H1 (cell line): ENCODE results near the gene TK2. TPM values are rescaled to one million over a fixed set of nuclear protein-coding genes. Genes with fewer than 3 reads are reported as not detected.

Experiments used
- CTCF ChIA-PET: fragments of 300-600 bp; sonication (Branson Sonifier 250); formaldehyde crosslinking; loops from one replicate; lab custom pipeline; 2021; ENCODE audit not compliant: partially characterized antibody; lab: Charles Lee
- POLR2A ChIA-PET: fragments of 300-600 bp; sonication (Branson Sonifier 250); formaldehyde crosslinking; loops from one replicate; lab custom pipeline; 2021; ENCODE audit warnings: inconsistent platforms; ENCODE audit not compliant: partially characterized antibody; lab: Charles Lee
- DNase-seq, 2 experiments: peaks; one replicate each; pipeline versions ENCODE4 v3.0.0 to v3.0.0-alpha.2; 2010 to 2022; ENCODE audit warnings: low spot score in 2 of 2, low read depth in 1 of 2, mixed read lengths in 1 of 2
- FAIRE-seq: peaks from 2 replicates; lab custom pipeline; 2011; peaks lifted over from hg19 to GRCh38; lab: Jason Lieb, UNC
- H2AFZ ChIP-seq: 2 replicates; pipeline ENCODE4 v1.8.1; 2012; ENCODE audit warnings: low read length, inconsistent platforms
- H2AK5ac ChIP-seq: 2 replicates; pipeline ENCODE4 v1.6.1; 2013; ENCODE audit warnings: low read depth, low read length
- H2BK120ac ChIP-seq: replicated peaks from 2 replicates; pipeline ENCODE3; 2013; ENCODE audit warnings: low read depth, low read length, inconsistent platforms
- H2BK12ac ChIP-seq: 2 replicates; pipeline ENCODE4 v1.6.1; 2013; ENCODE audit warnings: low read depth, low read length
- H2BK15ac ChIP-seq: 2 replicates; pipeline ENCODE4 v1.6.1; 2013; ENCODE audit warnings: low read length
- H2BK20ac ChIP-seq: 2 replicates; pipeline ENCODE4 v1.6.1; 2013; ENCODE audit warnings: low read length
- H2BK5ac ChIP-seq: 2 replicates; pipeline ENCODE4 v1.6.1; 2013; ENCODE audit warnings: low read depth, low read length
- H3K14ac ChIP-seq: 2 replicates; pipeline ENCODE4 v1.6.1; 2013; ENCODE audit warnings: inconsistent platforms; ENCODE audit not compliant: insufficient read length
- H3K18ac ChIP-seq: 2 replicates; pipeline ENCODE4 v1.6.1; 2013; ENCODE audit warnings: low read length; ENCODE audit errors: extremely low read depth
- H3K23ac ChIP-seq: 2 replicates; pipeline ENCODE4 v1.6.1; 2013; ENCODE audit warnings: inconsistent platforms; ENCODE audit not compliant: insufficient read length
- H3K23me2 ChIP-seq: 2 replicates; pipeline ENCODE4 v1.6.1; 2013; ENCODE audit warnings: low read depth, low read length
- H3K27ac ChIP-seq: 2 replicates; pipeline ENCODE4 v1.6.1; 2011; ENCODE audit warnings: low read depth, low read length, inconsistent platforms
- H3K27me3 ChIP-seq, 4 experiments: replicated peaks in 1 of 4; 1 replicate in 1 of 4; 2 replicates in 3 of 4; pipeline versions ENCODE4 v1.6.1 to v1.8.1; 2011 to 2013; ENCODE audit warnings: low read length in 3 of 4, mild to moderate bottlenecking in 3 of 4, inconsistent platforms in 2 of 4, mixed read lengths in 2 of 4, moderate library complexity in 1 of 4; ENCODE audit not compliant: control insufficient read depth in 3 of 4, insufficient read depth in 3 of 4; ENCODE audit errors: extremely low read depth in 1 of 4
- H3K36me3 ChIP-seq, 4 experiments: 2 replicates each; pipeline versions ENCODE4 v1.6.1 to v1.8.1; 2011 to 2013; ENCODE audit warnings: mild to moderate bottlenecking in 4 of 4, low read length in 3 of 4, moderate library complexity in 2 of 4, control low read depth in 1 of 4, inconsistent platforms in 1 of 4; ENCODE audit not compliant: insufficient read depth in 4 of 4, control insufficient read depth in 2 of 4
- H3K4ac ChIP-seq: replicated peaks from 2 replicates; pipeline ENCODE3; 2013; ENCODE audit warnings: low read length, low read depth, mixed read lengths, inconsistent platforms; ENCODE audit not compliant: insufficient read length
- H3K4me1 ChIP-seq, 4 experiments: replicated peaks in 1 of 4; 1 replicate in 1 of 4; 2 replicates in 3 of 4; pipeline versions ENCODE4 v1.6.1 to v1.8.1; 2011 to 2013; ENCODE audit warnings: low read length in 3 of 4, inconsistent platforms in 2 of 4, mixed read lengths in 1 of 4; ENCODE audit not compliant: insufficient read depth in 4 of 4, control insufficient read depth in 3 of 4
- H3K4me2 ChIP-seq, 2 experiments: 2 replicates each; pipeline versions ENCODE4 v1.6.1 to v1.8.1; 2011 to 2013; ENCODE audit warnings: low read depth in 2 of 2, low read length in 2 of 2, control low read depth in 1 of 2, inconsistent platforms in 1 of 2, mild to moderate bottlenecking in 1 of 2; ENCODE audit not compliant: insufficient read depth in 1 of 2
- H3K4me3 ChIP-seq, 4 experiments: fragments of 200-600, 300-600 bp in 1 of 4; sonication (generic), shearing (Covaris generic), sonication (Bioruptor Twin) in 1 of 4; 2 replicates each; pipeline versions ENCODE4 v1.5.1 to v1.8.1; 2011 to 2016; ENCODE audit warnings: low read length in 4 of 4, low read depth in 3 of 4, control low read depth in 2 of 4, inconsistent platforms in 2 of 4, mild to moderate bottlenecking in 2 of 4, mixed read lengths in 1 of 4, moderate library complexity in 1 of 4; ENCODE audit not compliant: insufficient read depth in 2 of 4; ENCODE audit errors: extremely low read depth in 1 of 4
- H3K56ac ChIP-seq: replicated peaks from 2 replicates; pipeline ENCODE3; 2013; ENCODE audit warnings: low read depth, mild to moderate bottlenecking, mixed read lengths, low read length, inconsistent platforms; ENCODE audit not compliant: insufficient read length
- H3K79me1 ChIP-seq: 2 replicates; pipeline ENCODE4 v1.6.1; 2013; ENCODE audit warnings: low read depth, low read length, control low read depth
- H3K79me2 ChIP-seq, 2 experiments: 2 replicates each; pipeline versions ENCODE4 v1.6.1 to v1.8.1; 2012 to 2013; ENCODE audit warnings: low read length in 2 of 2, mild to moderate bottlenecking in 2 of 2, inconsistent platforms in 1 of 2; ENCODE audit not compliant: insufficient read depth in 2 of 2, control insufficient read depth in 1 of 2
- H3K9ac ChIP-seq, 4 experiments: replicated peaks in 1 of 4; 1 replicate in 1 of 4; 2 replicates in 3 of 4; pipeline versions ENCODE4 v1.6.1 to v1.8.1; 2011 to 2013; ENCODE audit warnings: low read depth in 3 of 4, low read length in 3 of 4, control low read depth in 2 of 4, mild to moderate bottlenecking in 2 of 4, moderate library complexity in 2 of 4, inconsistent platforms in 1 of 4; ENCODE audit errors: extremely low read depth in 1 of 4
- H3K9me3 ChIP-seq, 2 experiments: 2 replicates each; pipeline versions ENCODE4 v1.6.1 to v1.8.1; 2012 to 2013; ENCODE audit warnings: mild to moderate bottlenecking in 2 of 2, moderate library complexity in 2 of 2, control low read depth in 1 of 2, inconsistent platforms in 1 of 2, low read depth in 1 of 2, low read length in 1 of 2, mixed read lengths in 1 of 2; ENCODE audit not compliant: insufficient read depth in 2 of 2
- H4K20me1 ChIP-seq, 2 experiments: replicated peaks in 1 of 2; 2 replicates each; pipeline versions ENCODE3 to v1.8.1; 2011 to 2013; ENCODE audit warnings: inconsistent platforms in 2 of 2, low read length in 2 of 2, mild to moderate bottlenecking in 1 of 2; ENCODE audit not compliant: insufficient read depth in 2 of 2, control insufficient read depth in 1 of 2
- H4K5ac ChIP-seq: 2 replicates; pipeline ENCODE4 v1.6.1; 2013; ENCODE audit warnings: low read length, low read depth, mixed read lengths, inconsistent platforms; ENCODE audit not compliant: insufficient read length
- H4K8ac ChIP-seq: 2 replicates; pipeline ENCODE4 v1.8.0; 2013; ENCODE audit warnings: mild to moderate bottlenecking, moderate library complexity, low read length, inconsistent platforms; ENCODE audit not compliant: insufficient read depth; ENCODE audit errors: extremely low read depth
- H4K91ac ChIP-seq: replicated peaks from 2 replicates; pipeline ENCODE3; 2013; ENCODE audit warnings: low read length, mixed read lengths, inconsistent platforms; ENCODE audit not compliant: insufficient read length
- ATF3 ChIP-seq: IDR thresholded peaks from 2 replicates; pipeline ENCODE4 v1.6.1; 2011; ENCODE audit warnings: low read depth, mild to moderate bottlenecking, low read length; ENCODE audit not compliant: insufficient read depth
- CTBP2 ChIP-seq: IDR thresholded peaks from 2 replicates; pipeline ENCODE4 v1.7.0; 2011; ENCODE audit warnings: borderline replicate concordance, mild to moderate bottlenecking, moderate library complexity, mixed read lengths, low read length; ENCODE audit not compliant: insufficient read depth, insufficient read length
- SUZ12 ChIP-seq: fragments of 200-600 bp; sonication (generic); IDR thresholded peaks from 2 replicates; pipeline ENCODE4 v1.6.1; 2012; ENCODE audit warnings: mild to moderate bottlenecking, inconsistent platforms, low read length, moderate library complexity, mixed read lengths
- TBP ChIP-seq: IDR thresholded peaks from 2 replicates; pipeline ENCODE4 v1.6.1; 2011; ENCODE audit warnings: low read depth, low read length, improper control_type of control experiment
- WGBS, 2 experiments: shearing (Covaris generic) in 1 of 2; methylation state at CpG; one replicate each; pipeline versions ENCODE4 v1.1.6 to v1.1.7; 2013 to 2015; ENCODE audit warnings: low lambda C conversion rate in 2 of 2, mixed read lengths in 2 of 2, inconsistent platforms in 1 of 2, low coverage in 1 of 2, missing lambda C conversion rate in 1 of 2; ENCODE audit not compliant: insufficient replicate concordance in 2 of 2, insufficient coverage in 1 of 2, insufficient read length in 1 of 2; ENCODE audit errors: extremely low coverage in 1 of 2, missing lambda C conversion rate in 1 of 2; 5-methylcytosine and 5-hydroxymethylcytosine counted together
- polyA plus RNA-seq, 7 experiments: library from polyadenylated mRNA; depleted of rRNA in 3 of 7; stranded (reverse) in 5 of 7; unstranded in 2 of 7; fragments of >200 nt in 5 of 7; fragments of 200-250 nt in 2 of 7; gene quantifications; 1 replicate in 5 of 7; 2 replicates in 1 of 7; 4 replicates in 1 of 7; pipeline versions ENCODE4 v1.2.1 to v1.2.3, GENCODE V29; 2011 to 2013; ENCODE audit warnings: missing spikeins in 2 of 7, mixed read lengths in 2 of 7
- total RNA-seq: library from RNA; stranded (reverse); fragmentation: NEBNext Ultra II Directional; extraction: Animal tissue kit (Norgen Biotek cat#: 25700); gene quantifications from 2 replicates; pipeline ENCODE4 v1.2.1, GENCODE V29; 2021

Gene TK2
- total and polyA plus RNA-seq, 2 of the 8 experiments (the other 6 are each of a cell fraction or from before 2014, with no cell fraction given) = 2.7 to 3.6 TPM

- Histone ChIP-seq H2BK120ac (no peak overlapping the region), H2BK5ac (no peak overlapping the region), H2AK5ac (no peak overlapping the region), H3K79me1 (no peaks in the 10 kb centered on the region), H4K91ac (no peak overlapping the region), H2AFZ (no peak overlapping the region), H3K4me2 (no peak overlapping the region), H3K36me3 (no peaks in the 10 kb centered on the region), H3K4me1 (peaks cover 0 to 2% (median 0%) of the 10 kb centered on the region in 4 experiments; a peak in 1 of 7 replicates), H3K9ac (no peak overlapping the region), H4K20me1 (no peaks in the 10 kb centered on the region), H3K23ac (no peak overlapping the region), H2BK12ac (no peak overlapping the region), H3K9me3 (no peaks in the 10 kb centered on the region), H2BK20ac (no peak overlapping the region), H3K27me3 (no peaks in the 10 kb centered on the region), H3K27ac (no peak overlapping the region), H3K79me2 (no peaks in the 10 kb centered on the region), H3K18ac (no peak overlapping the region), H3K14ac (no peak overlapping the region), H4K8ac (no peak overlapping the region), H3K56ac (no peak overlapping the region), H2BK15ac (no peak overlapping the region), H3K23me2 (no peaks in the 10 kb centered on the region), H3K4me3 (no peak overlapping the region), H3K4ac (no peak overlapping the region), H4K5ac (no peak overlapping the region)
- no peak for DNase-seq
- ChIA-PET CTCF (interaction anchor here (1.0 to 1.1 kb wide), 2 partner anchors 32 to 87 kb away, joined by 3 read pairs; no protein-coding TSS in a partner anchor), POLR2A (interaction anchor here (1.2 kb wide), 1 partner anchor 14 kb away, joined by 3 read pairs; no protein-coding TSS in a partner anchor)
- WGBS, 2 experiments = 90% methylated on average over 3 of the region's 3 CpGs; no CpG with 5 or more reads in 1 of the 2 experiments
- TF ChIP-seq ATF3 (no peak), CTBP2 (no peak), SUZ12 (no peak), TBP (no peak)
- no peak for FAIRE-seq
These were observed 46.3 kb downstream of the TK2 start for GRCh38 chr16:66503612-66504011.
